IPS-11a (cell line): ENCODE measurements around the gene SPG11.

Experiments used
- H3K4me3 ChIP-seq: one replicate; pipeline ENCODE4 v1.5.1; 2013; ENCODE audit warnings: low read depth, low read length, control low read depth

The SPG11 gene

DNA sequence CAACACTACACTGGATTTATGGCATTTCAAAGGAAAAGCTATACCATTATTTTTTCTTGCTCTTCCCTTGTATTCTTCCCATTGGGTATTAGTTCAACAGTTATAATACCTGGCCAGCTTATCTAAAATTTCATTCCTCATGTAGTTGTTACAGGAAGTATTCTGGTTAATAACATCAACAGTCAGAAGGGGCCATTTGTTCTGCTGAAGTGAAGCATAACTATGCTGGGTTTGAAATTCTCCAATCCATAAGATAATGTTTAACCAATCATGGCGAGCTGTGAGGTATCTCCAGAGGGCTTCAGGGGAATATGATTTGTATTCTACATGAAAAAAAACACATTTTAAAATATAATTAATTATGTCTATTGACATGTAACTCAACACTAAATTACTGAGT, 43.4 kb downstream of the SPG11 start:
- H3K4me3 ChIP-seq: no peak overlapping the region

DNA sequence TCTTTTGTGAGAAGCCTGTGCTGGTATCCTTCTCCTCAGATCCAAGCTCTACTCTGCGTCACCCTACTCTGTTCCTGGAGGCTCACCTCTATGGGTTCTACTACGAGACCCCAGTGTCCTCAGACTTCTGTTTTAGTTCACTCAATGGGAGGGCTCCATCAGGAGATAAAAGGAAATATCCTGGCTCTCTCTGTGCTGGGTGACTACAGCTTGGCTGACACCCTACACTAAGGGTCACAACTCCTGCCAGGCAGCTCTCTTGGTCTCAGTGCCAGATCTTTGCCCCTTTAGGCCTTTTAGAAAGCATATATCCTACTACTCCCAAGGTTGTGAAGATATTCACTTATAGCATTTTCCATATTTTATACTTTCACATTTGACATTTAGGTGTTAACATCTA, 46.5 kb downstream of the SPG11 start:
- no peak overlapping the region for H3K4me3 ChIP-seq

DNA sequence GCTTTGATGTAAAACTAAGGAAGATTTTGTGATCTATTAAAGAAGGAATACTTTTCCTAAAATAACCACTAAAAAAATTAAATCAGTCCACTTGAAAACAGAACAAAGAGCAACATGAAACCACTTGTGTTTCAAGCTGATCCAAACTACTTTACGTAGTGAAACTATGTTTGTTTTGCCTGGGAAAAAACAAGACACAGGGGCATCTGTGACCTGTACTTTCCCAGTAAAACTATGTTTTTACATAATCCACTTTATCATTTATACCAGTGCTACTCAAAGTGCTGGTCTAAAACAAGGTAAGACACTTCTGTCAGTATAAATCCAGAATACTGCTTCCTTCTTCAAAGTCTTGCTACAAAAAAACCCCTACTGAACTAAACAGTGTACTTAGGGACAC, 56.7 kb downstream of the SPG11 start:
- H3K4me3 ChIP-seq: no peak overlapping the region

DNA sequence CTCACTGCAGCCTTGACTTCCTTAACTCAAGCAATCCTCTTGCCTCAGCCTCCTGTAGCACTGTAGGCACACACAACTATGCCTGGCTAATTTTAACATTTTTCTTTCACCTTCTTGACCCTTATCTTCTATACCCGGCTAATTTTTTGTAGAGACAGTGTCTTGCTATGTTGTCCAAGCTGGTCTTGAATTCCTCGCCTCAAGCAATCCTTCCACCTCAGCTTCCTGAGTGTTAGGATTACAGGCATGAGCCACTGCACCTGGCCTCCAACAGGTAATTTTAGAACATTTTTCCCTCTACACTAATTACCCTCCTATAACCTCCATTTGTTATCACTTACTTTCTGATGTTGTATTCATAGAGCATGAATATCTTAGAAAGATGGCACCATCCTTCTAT, 60.3 kb downstream of the SPG11 start:
- H3K4me3 ChIP-seq: no peak overlapping the region

DNA sequence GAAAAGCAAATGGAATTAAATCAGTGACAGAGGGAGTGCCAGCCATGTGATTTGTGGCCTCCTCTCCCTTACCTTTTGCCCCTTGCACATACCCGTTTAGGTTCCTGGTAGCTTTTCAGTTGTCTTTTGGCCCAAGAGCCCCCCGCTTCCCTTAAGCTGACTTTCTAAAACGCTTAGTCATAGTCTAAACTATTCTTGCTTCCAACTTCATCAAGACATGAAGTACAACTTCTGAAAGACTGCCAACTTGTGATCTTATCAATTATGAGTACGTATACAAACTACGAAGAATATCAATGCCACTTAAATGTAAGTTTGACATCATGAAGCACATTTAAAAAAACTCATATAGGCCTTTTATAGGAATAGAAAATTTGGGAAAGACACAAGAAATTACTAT, 64.6 kb downstream of the SPG11 start:
- no peak overlapping the region for H3K4me3 ChIP-seq

DNA sequence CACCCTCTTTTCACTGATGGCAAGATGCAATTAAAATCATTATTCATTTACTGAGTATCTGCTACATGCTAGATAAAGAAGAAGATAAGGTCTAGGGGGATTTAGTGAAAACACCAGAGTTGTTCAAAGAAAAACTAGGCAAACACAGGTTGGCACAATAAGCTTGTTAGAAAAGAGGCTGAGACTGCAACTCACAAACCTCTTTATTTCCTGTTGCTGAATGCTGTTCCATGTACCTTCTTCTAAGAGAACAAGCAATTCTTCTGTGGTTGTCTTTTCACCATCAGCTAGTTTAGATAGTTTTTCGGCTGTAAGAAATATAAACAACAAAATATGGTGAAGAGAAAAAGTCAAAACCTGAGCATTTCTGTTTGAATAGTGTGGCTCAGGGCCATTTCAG, 65.4 kb downstream of the SPG11 start:
- H3K4me3 ChIP-seq: no peak overlapping the region

DNA sequence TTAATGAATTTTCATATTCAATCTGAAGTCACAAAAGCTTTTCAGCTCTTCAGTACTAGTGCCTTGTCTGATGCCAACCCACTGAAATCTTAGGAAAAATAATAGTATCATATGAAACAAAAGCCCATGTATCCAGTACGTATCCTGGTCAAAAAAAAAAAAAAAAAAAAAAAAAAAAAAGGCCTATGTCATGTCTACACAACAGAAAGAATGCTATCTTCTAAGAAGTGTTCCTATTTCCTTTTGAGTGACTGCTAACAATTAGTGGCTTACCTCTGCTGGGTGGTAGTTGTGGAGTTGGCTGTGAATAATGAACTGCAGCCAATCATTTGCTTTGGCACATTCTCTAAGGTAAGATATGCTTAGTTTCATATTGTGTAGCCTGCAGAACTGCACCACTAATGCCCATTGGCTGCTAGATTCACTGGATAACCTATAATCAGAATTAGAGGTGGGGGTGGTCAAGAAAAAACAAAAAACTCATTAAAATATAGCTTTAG, 66.9 kb downstream of the SPG11 start:
- H3K4me3 ChIP-seq: no peak overlapping the region

DNA sequence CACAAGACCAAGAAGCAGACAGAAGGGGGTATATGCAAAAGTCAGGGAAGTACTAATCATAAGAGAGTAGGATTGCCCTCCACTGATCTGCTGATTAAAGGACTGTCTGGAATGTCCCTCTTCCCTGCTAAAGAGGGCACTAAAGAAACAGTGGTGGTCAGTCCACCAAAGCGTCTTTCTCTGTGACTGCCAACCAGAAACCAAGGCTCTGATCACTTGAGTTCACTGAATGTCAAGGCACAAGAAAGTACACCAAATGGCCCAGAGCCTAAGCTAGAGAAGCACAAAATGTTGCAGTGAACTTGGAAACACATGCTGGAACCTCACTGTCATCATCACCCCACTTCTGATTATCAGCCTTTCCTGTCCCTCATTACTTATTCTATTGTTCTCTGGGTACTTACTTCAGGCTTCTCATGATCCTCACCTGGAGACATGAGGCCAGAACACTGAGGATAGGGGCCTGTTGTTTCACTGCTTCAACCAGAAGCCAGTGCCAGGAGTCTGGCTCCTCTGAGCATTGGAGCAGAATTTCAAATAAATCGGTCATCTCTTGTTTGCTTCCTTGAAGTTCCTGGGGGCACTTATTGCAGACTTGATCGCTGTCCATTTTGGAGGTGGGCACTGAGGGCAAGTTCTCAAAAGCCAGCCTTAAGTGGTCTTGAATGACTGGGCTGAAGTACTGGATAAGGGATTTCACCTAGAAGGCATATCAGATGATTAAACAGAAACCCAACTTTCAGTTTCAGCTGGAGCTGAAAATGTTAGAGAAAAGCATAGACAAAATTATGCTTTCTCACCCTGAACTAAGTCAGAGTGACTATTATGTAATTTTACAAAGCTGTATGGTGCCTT, 67.6 kb downstream of the SPG11 start:
- no peak overlapping the region for H3K4me3 ChIP-seq

DNA sequence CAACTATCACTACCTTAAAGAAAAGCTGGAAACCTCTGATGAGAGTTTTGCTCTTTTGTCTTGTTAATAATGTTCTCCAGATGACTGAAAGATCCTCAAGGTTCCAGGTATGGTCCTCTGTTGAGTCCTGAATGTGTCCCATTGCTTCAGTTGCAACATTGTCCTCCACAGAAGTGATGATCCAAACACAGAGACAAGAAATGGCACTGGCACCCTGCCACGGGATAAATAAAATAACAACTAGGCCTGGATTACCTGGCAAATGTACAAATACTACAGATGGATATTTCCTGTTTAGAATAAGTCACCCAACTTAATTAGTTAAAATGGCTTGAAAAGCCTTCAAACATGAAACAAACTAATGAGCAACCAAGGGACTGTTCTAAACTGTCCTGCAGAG, 68.2 kb downstream of the SPG11 start:
- no peak overlapping the region for H3K4me3 ChIP-seq

DNA sequence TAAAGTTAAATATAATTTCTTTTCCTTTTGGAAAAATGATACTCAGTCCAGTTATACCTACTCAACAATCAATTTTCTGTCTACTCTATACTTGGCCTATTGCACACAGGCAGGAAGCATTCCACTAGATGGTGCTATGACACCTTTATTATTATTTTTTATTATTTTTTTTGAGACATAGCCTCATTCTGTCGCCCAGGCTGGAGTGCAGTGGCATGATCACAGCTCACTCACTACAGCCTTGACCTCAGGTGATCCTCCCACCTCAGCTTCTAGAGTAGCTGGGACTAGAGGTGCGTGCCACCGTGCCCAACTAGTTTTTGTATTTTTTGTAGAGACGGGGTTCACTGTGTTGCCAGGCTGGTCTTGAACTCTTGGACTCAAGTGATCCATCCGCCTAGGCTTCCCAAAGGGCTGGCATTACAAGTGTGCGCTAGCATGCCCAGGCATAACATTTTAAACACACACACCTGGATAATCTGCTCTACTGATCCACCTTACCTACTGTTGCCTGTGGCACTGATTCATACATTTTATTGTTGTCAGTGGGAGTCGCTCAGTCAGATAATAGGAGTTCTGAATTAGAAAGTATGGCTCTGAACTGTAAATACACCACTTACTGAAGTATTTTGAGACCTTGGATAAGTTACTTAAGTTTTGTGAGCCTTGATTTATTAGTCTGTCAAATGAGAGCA, 70.3 kb downstream of the SPG11 start:
- H3K4me3 ChIP-seq: no peak overlapping the region

DNA sequence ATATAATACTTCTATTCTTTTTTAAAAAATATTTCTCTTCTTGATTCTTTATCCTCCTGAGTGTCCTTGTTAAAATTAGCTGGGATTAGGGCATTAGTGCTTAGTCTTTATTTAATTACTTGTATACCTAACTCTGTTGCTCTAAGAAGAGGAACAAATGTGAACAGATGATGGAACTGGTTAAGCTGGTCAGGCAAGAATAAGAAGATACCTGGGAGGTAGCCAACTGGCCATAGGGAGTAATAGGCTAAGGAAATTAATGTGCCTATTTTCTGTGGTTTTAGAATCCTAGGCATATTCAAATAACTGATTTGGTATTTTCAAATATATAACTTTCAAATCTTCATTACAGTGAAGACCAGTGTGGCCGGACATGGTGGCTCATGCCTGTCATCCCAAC, 72.1 kb downstream of the SPG11 start:
- no peak overlapping the region for H3K4me3 ChIP-seq

DNA sequence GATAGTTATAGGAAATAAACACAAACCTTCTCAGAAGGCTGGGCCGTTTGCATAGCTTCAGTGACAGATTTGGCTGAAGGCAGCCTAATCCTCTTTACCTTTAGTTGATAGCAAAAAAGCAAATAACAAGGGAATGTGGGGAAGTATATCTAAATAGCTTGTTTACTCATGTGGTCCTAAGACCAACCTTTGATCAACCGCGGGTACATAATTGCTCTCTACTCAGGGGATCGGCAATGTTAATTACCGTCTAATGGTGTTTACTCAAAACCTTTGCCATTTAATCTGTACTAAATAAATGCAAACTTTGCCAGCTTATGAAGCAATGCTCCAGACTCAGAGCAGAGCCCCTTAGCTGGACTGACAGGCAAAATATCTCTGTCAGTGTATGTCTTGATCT, 74.9 kb downstream of the SPG11 start:
- H3K4me3 ChIP-seq: no peak overlapping the region

DNA sequence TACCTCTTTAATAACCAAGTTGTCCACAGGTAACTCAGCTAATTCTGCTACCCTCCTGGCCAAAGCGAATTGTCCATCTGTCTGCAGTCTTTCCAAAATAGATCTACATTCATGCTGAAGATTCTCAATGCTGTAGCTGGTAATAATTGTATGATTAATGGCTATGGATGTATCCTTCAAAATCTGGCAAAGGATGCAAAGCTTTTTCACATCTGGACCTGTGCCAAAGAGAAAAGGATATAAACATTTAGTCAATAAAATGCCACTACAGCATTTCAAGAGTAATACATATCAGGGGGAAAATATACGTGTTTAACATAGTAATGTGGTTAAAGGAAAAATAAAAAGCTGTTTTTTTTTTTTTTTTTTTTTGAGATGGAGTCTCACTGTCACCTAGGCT, 77.8 kb downstream of the SPG11 start:
- no peak overlapping the region for H3K4me3 ChIP-seq

DNA sequence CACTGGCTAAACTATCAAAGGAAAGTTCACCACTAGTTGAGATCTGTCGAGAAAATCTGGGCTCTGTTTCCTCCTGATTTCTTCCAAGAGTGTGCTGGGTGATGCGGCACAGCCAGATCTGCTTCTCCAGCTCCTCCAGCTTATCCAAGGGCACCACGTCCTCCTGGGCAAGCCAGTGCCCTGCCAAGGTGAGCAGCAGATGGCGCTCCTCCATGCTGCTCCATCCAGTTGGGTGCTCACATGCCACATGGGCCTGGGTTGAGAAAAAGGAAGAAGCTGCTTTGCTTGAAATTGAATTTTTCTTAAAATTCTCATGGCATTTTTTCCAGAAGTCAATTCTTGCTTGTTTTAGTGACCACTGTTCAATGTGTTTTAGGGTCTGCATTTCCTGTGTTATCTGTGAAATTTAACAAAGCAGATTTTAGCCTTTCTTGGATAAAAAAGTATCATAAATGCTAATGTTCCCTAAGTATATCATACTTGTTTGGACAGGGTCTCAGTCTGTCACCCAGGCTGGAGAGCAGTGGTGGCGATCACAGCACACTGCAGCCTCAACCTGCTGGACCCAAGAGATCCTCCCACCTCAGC, 79.2 kb downstream of the SPG11 start:
- H3K4me3 ChIP-seq: no peak overlapping the region

DNA sequence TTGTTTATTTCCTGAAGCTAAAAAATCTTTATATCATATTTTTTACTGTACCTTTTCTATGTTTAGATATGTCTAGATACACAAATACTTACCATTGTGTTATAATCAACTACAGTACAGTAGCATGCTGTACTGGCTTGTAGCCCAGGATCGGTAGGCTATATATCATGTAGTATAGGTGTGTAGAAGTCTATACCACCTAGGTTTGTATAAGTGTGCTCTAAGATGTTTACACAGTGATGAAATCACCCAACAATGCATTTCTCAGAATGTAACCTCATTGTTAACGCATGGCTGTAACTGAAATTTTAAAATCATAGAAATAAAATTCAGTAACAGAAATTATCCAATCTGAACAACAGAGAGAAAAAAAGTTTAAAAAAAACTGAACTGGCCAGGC, 83.4 kb downstream of the SPG11 start:
- no peak overlapping the region for H3K4me3 ChIP-seq

DNA sequence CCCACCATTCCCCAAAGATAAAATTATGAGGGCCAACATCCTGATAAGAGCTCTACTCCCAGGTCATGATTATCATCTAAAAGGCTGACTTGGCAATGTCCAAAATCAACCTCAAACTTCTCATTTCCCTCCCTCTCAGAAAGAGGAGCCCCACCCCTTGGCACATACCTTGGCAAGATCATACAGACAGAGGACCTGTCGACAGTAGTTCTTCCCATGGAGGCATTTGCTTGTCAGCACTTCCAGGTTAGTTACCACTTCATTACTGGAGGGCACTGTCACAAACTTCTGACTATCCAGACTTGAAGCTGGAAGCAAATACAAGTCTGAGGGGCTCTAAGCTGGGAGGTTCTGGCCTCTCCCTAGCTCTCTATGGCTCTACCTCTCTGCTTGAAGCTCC, 88.7 kb downstream of the SPG11 start:
- no peak overlapping the region for H3K4me3 ChIP-seq

DNA sequence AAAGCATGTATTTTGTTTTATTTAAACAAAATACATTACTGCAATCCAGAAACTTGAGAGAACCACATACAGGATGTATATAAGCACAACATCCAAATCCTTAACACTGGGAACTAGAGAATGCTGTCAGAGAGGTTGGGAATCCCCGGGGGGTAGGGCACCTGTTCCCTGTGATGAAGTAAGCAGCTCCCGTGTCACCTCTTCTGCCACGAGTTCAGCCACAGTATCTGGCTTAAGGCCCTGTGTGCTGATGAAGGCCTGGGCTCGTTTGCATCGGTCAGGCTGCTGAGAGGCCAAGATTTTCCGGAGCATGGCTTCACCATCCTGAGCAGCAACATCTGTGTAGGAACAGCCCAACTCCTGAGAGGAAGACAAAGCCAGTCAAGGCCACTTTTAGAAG, 90.1 kb downstream of the SPG11 start:
- no peak overlapping the region for H3K4me3 ChIP-seq

DNA sequence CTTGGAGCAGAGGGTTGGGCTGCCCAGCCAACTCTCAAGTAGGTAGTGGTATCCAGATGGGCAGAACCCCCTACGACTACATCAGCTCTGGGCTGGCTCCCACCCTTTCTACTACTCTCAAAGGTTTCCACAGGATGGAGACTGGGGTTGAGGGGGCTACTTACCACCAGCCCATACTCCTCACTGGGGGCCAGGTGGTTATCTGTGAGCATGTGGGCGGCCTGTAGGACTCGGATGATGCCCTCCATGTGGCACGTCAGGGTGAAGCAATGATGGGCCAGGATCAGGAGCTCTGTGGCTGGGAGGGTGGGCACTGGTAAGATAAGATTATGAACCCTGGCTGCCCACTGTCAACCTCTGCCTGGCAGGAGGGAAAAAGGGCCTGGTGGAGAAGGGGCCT, 93.1 kb downstream of the SPG11 start:
- H3K4me3 ChIP-seq: no peak overlapping the region

DNA sequence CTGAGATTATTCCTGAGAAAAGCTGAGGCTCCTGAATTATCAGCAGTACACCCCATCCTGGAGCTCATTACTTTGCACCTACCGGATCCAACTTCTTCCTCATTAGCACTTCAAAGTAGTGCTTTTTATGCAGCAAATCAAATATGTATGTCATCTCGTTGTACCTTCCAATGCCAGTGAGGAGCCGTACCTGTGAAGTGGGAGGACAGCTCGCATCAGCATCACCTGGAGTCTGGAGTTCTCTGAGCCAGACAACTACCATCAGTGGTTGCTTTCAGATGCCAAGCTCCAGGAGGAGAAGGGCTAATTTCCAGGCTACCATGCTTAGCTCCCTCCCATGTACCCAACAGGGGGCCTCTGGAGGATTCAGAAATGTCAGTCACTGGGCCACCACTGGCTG, 94.1 kb downstream of the SPG11 start:
- no peak overlapping the region for H3K4me3 ChIP-seq

DNA sequence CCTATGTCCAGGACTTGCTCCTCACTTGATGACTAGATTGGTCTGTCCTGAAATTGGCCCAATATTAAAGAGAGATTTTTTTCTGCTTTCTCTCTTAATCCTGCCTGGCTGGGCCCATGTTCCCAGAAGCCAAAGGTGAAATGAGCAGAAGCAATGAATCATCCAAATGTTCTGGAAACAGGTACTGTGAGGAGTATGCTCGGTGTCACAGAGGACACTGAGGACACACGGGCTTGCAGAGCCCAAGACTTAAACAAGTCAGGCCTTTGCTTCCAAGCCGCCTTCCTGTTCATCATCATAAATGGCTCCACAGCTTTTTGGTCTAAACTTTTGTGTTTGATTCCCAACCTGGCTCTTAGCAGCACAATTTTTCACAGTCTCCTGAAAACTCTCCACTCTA, 95.1 kb downstream of the SPG11 start:
- H3K4me3 ChIP-seq: no peak overlapping the region

DNA sequence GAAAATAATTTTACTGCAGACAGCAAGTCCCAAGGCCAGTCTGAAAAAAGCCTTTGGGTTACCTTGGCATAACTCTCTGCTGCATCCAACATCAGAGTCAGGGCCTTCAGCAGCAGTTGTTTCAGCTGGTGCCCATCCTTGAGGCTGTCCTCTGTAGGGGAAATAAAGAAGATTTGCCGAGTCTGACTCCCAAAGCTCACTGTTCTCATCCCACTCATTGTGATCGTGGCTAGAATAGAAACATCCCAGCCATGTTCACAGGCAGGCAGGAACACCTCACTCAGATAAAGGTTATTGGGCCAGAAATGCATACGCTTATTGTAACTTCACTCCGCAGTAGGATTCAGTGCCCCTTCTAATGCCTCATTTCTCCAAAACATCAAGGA, 97.3 kb downstream of the SPG11 start:
- no peak overlapping the region for H3K4me3 ChIP-seq
